NCI-H2171 (cell line): Measurements from ENCODE around the gene SLC22A5.
"Not testable (repeated sequence)": the region's sequence is repeated elsewhere in the genome, so short reads cannot be mapped to it uniquely, and the experiment has no call there.

Experiments used
- DNase-seq: peaks from one replicate; lab custom pipeline; 2025; lab: John Stamatoyannopoulos, UW

Gene SLC22A5

DNA sequence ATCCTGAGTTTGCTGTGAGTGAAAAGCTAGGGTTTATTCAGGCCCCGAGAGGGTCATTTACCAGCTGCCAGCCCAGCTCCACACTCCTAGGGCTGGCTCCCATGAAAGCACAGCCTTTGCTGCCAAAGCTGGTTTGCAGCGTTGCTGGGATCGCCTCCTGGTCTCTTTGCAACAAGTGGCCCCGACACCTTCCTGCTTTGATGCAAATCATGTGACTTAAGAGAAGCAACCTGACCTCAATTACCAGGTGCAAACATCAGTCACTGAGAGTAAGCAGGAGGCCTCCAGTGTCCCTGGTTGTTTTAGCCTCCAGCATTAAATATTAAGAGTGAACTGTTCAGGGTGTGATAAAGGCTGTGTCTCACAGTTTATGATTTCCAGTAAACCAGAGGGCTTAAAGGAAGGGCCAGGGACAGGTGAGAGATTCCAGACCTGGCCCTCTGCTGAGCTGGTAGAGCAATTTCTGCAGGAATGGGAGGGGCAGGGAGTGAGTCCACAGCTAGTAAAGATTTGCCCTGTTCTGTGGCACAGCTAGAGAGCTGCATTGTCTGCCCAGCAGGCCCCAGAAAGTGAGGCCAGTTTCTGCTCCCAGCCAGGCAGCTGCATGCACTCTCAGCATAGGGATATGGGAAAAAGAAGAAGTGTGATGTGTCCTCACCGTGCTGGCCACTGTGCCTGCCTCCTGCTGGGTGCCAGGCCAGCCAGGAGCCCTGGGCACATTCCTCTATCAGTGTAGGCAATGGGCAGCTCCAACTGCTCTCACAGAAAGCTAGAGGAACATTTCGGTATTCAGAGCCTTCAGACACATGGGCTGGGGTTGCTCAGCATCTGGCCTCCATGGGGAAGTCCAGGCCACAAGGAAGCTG is 58.0 kb downstream of the SLC22A5 start:
- DNase-seq = no peak

DNA sequence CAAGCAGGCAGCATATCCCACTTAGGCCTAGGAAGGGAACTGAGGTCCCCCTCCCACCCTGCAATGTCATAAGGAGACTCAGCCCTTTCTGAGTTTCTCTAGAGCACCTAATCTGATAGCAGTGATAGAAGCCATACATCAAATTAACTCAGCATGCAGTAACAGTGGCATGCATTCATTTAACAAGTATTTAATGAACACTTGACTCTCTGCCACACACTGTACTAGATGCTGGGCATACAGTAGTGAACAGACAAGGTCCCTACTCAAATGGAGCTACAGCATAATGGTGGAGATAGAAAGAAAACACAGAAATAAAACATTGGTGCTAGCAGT is 58.6 kb downstream of the SLC22A5 start:
- no peak for DNase-seq

DNA sequence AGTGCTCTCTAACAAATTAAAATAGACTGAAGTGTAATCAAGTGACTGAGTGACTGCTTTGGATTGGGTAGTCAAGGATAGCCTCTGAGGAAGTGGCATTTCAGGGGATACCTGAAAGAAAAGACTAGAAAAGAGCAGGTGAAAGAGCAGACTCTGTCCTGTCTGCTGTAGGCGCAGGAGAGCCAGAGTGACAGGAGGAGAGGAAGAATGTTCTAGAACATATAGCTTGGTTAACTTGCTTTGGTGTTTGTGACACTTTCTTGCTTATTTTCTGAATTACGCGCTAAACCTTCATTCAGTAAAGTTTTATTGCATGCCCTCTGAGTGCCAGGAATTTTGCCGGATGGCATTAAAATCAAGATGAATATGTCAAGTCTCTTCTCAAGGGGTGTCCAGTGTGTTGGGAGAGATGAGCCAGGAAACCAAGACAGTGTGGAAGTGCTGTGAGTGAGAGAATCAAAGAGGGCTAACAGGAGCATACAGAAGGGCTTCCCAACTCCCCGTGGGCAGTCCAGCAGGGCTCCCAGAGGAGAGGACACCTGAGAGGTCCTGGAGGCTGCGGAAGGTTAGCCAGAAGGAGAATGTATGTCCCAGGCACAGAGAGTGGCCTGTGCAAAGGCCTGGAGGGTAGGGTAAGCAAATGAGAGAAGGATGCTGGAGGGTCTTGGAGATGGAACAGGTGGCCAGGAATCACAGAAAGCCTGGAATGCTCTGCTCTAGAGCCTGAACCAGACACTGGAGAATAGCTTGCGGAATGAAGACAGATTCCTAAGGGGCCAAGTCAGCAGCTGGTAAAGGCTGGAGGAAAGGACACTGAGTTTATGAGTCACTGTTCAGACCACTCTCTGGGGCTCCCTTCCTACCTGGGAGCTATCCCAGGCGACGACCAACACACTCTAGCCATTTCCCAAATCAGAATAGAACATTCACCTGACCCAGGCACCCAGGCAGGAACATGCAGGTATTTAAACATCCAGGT is 59.3 kb downstream of the SLC22A5 start:
- no peak for DNase-seq

DNA sequence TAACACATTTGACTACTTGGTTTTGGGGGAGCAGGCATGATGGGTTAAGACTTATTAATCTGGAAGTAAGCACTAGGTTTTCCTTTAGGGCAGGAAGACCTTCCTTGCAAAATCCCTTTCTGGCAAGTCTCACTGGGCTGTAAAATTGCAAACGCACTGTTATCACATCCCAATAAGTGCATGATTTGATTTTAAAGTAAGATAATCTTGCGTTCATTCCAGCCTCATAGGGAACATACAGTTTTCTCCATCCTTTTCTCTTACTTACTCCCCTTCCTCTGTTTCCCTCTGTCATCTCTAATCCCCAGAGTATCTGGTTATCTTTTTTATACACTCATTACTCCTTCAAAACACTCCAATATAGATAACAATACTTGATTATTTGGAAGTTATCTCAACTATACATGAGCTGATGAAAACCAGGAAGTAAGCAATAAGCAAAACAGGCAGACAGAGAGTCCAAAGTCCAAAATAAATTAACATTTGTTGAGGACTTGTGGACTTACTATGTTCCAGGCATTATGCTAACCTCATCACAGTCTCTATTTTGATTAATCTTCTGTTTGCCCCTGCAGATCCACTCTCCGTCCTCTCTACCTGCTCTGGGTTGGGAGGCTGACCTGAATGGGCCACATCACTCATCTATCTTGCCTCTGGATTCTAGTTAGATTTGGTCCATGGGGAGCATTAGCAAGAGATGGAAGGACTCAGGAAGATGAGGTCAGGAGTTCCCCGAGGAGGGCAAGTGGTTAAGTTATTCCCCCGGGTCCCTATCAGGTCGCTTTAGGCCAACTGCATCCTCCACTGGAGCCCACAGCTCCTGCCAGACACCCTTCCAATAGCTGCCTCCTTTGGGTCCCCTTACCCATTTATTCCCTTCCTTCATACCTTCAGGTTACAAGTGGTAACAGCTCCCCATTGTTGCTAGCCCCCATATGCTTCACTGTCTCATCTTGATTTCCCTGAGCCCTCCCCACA is 60.2 kb downstream of the SLC22A5 start:
- DNase-seq = no peak

DNA sequence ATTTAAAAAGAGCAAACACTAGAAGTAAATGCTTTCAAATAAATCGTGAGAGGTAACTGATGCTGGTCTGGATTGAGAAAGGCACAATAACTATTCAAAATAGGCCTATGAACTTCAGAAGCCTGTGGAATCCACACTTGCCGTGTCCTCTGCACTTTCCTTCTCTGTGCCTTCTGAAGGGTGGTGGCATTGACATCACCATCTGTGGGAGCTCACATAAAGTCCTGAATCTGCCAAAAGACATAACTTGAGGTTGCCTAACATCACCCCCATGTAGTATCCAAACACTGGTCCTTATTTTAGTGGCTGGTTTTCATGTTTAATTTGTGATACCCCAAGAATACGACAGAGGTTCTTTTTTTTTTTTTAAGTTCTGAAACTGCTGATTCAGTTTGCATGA is 61.2 kb downstream of the SLC22A5 start:
- DNase-seq = no peak

DNA sequence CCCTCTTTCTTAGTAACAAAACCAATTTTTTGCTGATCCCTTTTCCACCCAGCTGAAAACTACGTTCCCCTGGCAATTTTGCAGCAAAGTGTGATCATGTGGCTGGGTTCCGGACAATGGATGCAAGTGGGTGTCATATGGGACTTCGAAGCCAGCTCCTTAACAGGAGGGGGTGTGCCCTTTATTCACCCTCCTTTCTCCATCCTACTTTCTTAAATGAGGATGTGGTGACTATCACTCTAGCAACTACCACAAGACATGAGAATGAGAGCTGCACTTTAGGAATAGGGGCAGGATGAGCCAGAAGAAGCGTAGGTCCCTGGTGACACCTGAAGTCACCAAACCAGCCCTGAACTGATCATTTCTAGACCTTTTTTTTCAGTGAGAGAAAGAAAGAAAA is 62.1 kb downstream of the SLC22A5 start:
- no peak for DNase-seq

DNA sequence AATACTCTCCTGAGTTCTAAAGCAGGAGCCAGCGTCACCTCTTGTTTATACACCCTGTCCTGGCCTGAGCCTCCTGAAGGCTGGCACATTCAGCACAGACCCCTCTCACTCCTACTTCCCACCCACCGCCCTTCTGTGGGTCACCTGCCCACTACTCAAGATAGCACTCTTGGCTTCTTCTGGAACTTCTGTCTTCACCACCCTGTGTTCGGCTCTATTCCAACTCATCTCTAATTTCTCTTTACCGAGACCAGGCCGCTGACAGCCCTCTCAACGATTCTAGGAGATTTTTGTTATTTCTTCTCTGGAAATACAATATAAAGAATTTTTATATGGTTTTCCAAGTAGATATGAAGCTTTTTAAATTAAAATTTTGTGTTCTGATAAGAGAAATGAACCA is 63.6 kb downstream of the SLC22A5 start:
- no peak for DNase-seq

DNA sequence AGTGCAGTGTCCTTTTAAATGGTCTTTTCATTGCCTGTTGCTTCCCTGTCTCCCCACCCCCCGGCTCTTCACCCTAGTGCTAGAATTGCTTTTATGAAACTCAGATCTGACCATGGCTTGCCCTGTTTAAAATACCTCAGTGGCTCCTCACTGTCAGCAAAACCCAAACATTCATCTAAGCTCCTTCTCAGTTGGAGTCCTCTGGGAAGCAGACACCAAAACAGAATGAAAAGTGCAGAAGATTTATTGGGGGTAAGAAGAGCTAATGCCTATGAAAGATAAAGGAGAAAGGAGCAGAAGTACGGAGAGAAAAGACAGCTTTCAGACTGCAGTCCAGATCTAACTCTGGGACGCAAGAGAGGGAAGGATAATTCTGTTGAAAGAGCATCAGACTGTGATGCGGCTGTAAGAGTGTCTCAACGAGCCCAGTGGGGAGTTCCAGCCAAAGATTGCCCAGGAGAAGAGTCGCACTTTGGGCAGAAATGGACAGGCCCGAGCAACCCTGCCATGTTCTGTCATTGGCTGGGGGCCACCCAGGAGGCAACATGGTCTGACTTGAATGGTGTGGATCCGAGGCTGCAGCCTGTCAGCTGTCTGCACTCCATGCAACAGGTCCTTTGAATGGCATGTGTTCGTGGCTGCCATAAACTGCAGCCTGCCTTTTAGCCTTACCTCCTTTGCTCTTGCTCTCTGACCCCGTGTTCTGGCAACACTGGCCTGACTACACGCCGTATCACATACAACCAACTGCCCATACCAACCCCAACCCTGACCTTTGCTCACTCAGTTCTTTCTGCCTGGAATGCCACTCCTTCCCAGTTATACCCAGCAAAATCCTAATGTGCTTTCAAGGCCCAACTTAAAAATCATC is 65.1 kb downstream of the SLC22A5 start:
- no peak for DNase-seq

DNA sequence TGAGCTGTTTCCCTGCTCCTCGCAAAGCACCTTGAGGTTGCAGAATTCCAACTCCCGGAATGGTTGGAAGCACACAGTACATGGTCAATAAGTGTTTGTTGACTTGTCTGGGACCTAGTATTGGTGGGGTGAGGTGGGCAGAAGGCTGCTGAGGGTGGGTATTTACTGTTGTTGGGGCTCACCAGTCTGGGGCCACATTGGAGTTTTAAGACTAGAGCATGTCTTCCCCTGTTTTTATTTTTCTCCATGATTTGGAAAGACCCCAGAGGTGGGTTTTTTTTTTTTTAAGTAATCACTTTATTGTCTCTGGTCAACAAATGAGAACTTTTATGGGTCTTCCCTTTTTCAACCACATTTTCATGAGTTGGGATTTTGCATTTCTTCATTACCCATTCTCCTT is 65.9 kb downstream of the SLC22A5 start:
- no peak for DNase-seq

DNA sequence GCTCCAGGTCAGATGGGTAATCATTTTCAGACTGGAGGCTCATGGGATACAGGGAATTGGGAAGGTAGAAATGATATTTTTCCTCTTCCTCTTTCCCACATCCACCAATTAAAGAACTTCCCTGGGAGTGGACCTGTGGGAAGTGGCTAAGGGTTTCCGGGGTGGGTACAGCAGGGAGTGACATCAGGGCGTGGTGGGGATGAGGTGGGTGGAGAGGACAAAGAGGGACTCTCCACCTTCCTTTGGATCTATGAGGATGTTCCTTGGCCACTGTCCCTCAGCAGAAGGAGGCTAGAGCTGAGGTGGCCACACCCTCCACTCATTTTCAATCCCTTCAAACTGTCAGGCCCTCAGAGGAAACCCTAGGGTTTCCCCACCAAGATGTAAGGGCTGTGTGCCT is 66.4 kb downstream of the SLC22A5 start:
- DNase-seq = no peak

DNA sequence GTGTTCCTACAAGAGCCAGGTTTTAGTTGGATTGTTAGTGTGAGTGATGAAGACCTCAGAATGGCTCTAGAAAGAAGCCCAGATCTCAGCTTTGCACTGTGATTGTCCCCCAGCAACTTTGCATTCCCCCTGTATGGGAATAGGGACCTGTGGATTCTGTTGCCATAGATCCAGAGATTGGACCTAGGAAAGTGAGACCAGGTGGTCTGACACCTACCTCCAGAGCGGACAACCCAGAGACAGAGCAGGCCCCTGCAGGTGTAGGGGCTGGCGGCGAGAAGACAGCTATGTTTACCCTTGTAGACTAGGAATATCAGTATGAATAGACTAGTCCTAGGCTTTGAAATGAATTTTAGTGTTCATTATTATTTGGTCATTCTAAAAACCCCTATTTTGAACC is 67.4 kb downstream of the SLC22A5 start:
- no peak for DNase-seq

DNA sequence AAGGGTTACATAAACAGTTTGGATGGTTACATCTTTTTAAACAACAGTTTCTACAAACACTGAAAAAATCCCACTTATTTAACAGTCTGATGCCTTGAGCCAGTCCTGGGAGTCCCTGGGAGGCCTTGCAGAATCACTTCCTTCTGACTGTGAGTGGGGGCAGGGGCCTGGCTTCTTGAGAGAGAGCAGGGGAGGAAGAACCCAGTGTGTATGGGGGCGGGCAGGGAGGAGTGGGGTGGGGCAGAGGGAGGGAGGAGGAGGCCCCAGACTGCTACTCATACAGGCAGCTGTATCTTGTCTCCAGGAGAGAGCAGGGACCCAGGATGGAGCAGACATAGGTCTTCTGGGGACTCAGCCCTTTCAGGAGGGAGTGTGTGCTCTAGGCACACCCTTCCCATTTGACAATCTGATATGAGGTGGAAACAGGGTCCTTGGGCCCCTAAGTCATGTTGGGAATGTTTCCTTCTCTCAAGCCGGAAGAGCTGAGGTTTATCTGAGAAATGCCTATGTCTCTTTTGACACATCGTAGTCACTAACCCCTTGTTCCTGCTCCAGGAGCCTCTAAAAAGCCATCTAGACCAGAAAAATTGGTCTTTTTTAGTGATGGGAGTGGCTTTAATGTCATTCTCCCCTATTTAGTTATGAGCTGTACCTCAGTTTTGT is 68.2 kb downstream of the SLC22A5 start:
- no peak for DNase-seq

DNA sequence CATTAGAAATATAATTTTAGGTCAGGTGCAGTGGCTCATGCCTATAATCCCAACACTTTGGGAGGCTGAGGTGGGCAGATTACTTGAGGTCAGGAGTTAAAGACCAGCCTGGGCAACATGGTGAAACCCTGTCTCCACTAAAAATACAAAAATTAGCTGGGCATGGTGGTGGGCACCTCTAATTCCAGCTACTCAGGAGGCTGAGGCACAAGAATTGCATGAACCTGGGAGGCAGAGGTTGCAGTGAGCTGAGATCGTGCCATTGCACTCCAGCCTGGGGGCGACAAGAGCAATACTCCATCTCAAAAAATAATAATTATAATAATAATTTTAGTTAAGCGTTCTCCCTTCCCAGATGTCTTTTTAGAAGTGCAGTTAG is 68.7 kb downstream of the SLC22A5 start:
- DNase-seq = not testable (repeated sequence)

DNA sequence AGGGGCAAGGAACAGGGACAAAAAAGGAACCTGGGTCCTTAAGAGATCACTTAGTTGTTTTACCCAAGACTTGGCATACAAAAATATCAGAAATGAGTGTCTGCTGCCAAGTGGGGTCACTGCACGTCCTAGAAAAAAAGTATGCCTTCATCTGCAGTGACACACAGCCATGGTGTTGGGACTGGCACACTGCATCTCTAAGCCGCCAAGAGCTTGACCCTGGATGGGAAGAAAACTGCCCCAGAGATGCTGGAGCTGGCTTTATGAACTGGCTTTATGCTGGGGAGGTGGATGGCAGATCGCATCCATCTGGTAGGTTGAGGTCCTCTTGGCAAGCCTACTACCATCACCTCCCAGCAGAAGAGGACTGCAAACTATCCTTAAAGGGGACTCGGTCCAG is 69.4 kb downstream of the SLC22A5 start:
- no peak for DNase-seq

DNA sequence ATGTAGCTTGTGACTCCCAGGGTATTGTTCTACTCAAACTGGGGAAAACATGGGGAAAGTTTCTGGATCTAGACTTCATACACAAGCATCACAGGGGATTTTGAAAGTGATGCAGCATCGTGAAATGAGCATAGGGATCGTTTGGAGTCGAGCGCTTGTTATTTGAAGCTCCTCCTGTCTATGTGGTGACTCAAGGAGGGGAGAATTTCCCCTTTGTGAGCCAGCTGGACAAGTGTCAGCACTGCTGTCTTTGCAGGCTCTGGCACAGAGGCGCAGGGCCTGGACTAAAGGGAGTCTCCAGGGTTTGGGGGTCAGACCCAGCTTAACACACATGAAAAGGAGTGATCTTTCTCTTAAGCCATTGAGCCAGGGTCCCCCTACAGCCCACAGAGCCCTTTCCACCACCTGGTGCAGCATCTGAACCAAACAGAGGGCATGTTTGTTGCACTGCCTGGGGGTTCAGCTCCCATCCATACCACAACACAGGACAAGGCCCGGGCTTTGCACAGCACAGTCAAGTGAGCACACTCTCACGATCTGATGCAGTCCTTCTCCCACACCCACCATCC is 70.1 kb downstream of the SLC22A5 start:
- DNase-seq = no peak

DNA sequence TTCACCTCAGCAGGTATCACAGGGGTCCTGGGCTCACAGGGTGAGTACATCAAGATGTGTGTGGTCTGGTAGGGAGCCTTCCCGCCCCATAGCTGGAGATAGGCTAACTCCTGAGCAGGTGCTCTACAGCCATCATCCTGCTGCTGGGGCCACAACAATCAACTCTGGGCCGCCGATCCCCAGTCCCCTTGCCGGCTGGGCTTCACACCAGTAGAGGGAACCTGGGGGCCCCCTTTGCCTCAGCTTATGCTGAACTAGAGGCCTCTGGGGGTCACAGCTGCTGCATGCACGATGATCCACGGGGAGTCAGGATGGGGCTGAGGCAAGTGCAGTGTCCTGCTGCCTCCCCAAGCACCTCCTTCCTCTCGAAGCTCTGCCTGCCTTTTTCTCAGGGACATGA is 74.6 kb downstream of the SLC22A5 start:
- no peak for DNase-seq
